Right lobe of liver (tissue), 4 donors: Measurements from ENCODE around the gene OSCP1.

ENCODE experiments used
- CTCF ChIP-seq, 4 donors: fragments of 200-600 bp in 3 of 4; fragments of 450-650 bp in 1 of 4; IDR thresholded peaks; one replicate each; pipeline versions ENCODE4 v1.5.1 to v1.8.0; 2016 to 2022; ENCODE audit warnings: antibody characterized with exemption in 4 of 4, mild to moderate bottlenecking in 2 of 4
- POLR2A ChIP-seq: fragments of 450-650 bp; IDR thresholded peaks from one replicate; pipeline ENCODE4 v1.6.1; 2017; ENCODE audit warnings: antibody characterized with exemption, mild to moderate bottlenecking
- donor health status: DM: no; HTN: no; CAD: no.
- donor health status: DM: no; HTN: no; CAD: no.
- donor health status: DM: no; HTN: yes; CAD: no.

GRCh38 chr1:36397083-36397377 is 53.2 kb downstream of the OSCP1 start:
- no peak for TF ChIP-seq CTCF (IDR thresholded peaks at IDR 0.05)
- TF ChIP-seq POLR2A, result no peak
